Left lung (tissue), 10 donors: ENCODE results near the gene BFSP2. TPM values are rescaled to one million over a fixed set of nuclear protein-coding genes. Genes with fewer than 3 reads are reported as not detected.

Source experiments
- ATAC-seq: fragments of 200-7000 bp; cut with Tn5 transposase; one replicate; pipeline ENCODE4 v1.9.1; 2020; ENCODE audit warnings: moderate library complexity
- DNase-seq, 4 donors: peaks; one replicate each; pipeline ENCODE4 v3.0.0-alpha.2; 2013 to 2020
- H3K27ac ChIP-seq, 2 donors: fragments of 200-600 bp; sonication (generic) in 1 of 2; one replicate each; pipeline versions ENCODE4 v1.5.0 to v1.8.0; 2020 to 2021
- H3K27me3 ChIP-seq, 2 donors: fragments of 200-600 bp; sonication (generic) in 1 of 2; one replicate each; pipeline versions ENCODE4 v1.5.0 to v1.8.0; 2020 to 2021
- H3K36me3 ChIP-seq, 2 donors: fragments of 200-600 bp; sonication (generic) in 1 of 2; one replicate each; pipeline versions ENCODE4 v1.5.0 to v1.8.0; 2020 to 2021
- H3K4me1 ChIP-seq, 2 donors: fragments of 200-600 bp; one replicate each; pipeline ENCODE4 v1.8.0; 2021
- H3K4me3 ChIP-seq, 2 donors: fragments of 200-600 bp; sonication (generic) in 1 of 2; one replicate each; pipeline versions ENCODE4 v1.5.0 to v1.8.0; 2020 to 2021; ENCODE audit warnings: mild to moderate bottlenecking in 1 of 2
- H3K9me3 ChIP-seq, 2 donors: fragments of 200-600 bp; sonication (generic) in 1 of 2; one replicate each; pipeline versions ENCODE4 v1.5.0 to v1.8.0; 2020 to 2021
- CTCF ChIP-seq, 2 donors: fragments of 200-600 bp; sonication (generic) in 1 of 2; IDR thresholded peaks; one replicate each; pipeline versions ENCODE4 v1.5.0 to v1.8.0; 2021; ENCODE audit warnings: antibody characterized with exemption in 2 of 2
- intact Hi-C, 2 donors: fragments of 100-400 bp; cut with DNase I; formaldehyde crosslinking; loops; one replicate each; pipeline versions ENCODE4 v1.11.2 to v1.14.2; 2022
- polyA plus RNA-seq, 6 donors: library from polyadenylated mRNA; unstranded; fragments of 120-200 nt; gene quantifications; one replicate each; pipeline ENCODE4 v1.2.1, GENCODE V29; 2013; ENCODE audit not compliant: insufficient read length in 6 of 6
- total RNA-seq, 2 donors: library from RNA; stranded (reverse); fragmentation: NEBNext Ultra II Directional; extraction: Animal tissue kit (Norgen Biotek cat#: 25700); gene quantifications; one replicate each; pipeline ENCODE4 v1.2.1, GENCODE V29; 2021
- donor health status: DM: no; HTN: yes; CAD: no.
- donor health status: DM: no; HTN: no; CAD: no.

Gene BFSP2
- total and polyA plus RNA-seq, 8 donors = not detected

GRCh38 chr3:133447750-133448477 is 48.1 kb downstream of the BFSP2 start:
- Histone ChIP-seq H3K4me1 (no peaks in the 10 kb centered on the region), H3K4me3 (no peak overlapping the region), H3K36me3 (no peaks in the 10 kb centered on the region), H3K9me3 (no peaks in the 10 kb centered on the region), H3K27ac (no peak overlapping the region), H3K27me3 (no peaks in the 10 kb centered on the region)
- intact Hi-C loops = no loop called here
- TF ChIP-seq CTCF (IDR thresholded peaks at IDR 0.05) = no peak
- DNase-seq (no peak), ATAC-seq (no peak)

GRCh38 chr3:133448478-133449122 is 48.7 kb downstream of the BFSP2 start:
- Histone ChIP-seq H3K36me3 (no peaks in the 10 kb centered on the region), H3K27me3 (no peaks in the 10 kb centered on the region), H3K4me3 (no peak overlapping the region), H3K9me3 (no peaks in the 10 kb centered on the region), H3K4me1 (no peaks in the 10 kb centered on the region), H3K27ac (no peak overlapping the region)
- peak; percentile 69 for ATAC-seq
- DNase-seq = no peak
- intact Hi-C loops = no loop called here
- no peak for TF ChIP-seq CTCF (IDR thresholded peaks at IDR 0.05)

GRCh38 chr3:133451309-133451708 is 51.5 kb downstream of the BFSP2 start:
- Histone ChIP-seq H3K36me3 (no peaks in the 10 kb centered on the region), H3K27ac (no peak overlapping the region), H3K27me3 (no peaks in the 10 kb centered on the region), H3K9me3 (no peaks in the 10 kb centered on the region), H3K4me1 (no peaks in the 10 kb centered on the region), H3K4me3 (no peak overlapping the region)
- ATAC-seq = no peak
- DNase-seq = no peak
- intact Hi-C loops = no loop called here
- no peak for TF ChIP-seq CTCF (IDR thresholded peaks at IDR 0.05)

DNA sequence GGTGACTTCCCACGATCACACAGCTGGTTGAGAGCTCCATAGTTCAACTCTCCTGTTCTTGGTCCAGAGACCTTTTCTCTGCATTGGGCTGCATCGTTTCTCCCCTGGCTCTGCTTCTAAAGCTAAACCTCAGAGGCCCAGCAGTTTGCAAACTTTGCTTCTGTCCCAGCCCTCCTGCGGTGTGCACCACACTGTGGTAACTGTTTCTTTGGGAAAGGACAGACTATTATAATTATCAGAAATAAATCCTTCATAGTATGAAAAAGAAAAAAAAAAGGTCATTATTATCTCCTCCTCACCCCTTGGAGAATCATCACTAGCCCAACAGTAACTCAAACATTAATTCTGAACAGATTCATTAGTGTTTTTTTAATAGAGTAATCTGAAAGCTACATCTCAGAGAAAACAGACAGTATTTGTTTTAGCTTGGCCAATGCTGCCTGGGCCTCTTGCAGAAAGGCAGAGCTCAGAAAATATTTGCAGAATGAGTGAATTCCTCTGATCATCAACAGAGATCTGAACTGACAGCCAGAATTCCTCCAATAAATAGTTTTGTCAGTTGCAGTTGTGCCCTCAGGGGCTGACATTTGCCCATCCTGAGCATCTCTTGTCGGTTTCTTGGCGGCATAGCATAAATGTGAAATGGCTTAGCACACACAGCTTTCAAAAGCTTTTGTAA is 52.9 kb downstream of the BFSP2 start:
- H3K9me3 ChIP-seq = no peaks in the 10 kb centered on the region
- DNase-seq (no peak), ATAC-seq (no peak)
- intact Hi-C loops = no loop called here
- no peak overlapping the region for H3K4me3 ChIP-seq
- no peak for TF ChIP-seq CTCF (IDR thresholded peaks at IDR 0.05)
- H3K27ac ChIP-seq = no peak overlapping the region
- no peaks in the 10 kb centered on the region for H3K27me3 ChIP-seq
- no peaks in the 10 kb centered on the region for H3K4me1 ChIP-seq
- no peaks in the 10 kb centered on the region for H3K36me3 ChIP-seq

DNA sequence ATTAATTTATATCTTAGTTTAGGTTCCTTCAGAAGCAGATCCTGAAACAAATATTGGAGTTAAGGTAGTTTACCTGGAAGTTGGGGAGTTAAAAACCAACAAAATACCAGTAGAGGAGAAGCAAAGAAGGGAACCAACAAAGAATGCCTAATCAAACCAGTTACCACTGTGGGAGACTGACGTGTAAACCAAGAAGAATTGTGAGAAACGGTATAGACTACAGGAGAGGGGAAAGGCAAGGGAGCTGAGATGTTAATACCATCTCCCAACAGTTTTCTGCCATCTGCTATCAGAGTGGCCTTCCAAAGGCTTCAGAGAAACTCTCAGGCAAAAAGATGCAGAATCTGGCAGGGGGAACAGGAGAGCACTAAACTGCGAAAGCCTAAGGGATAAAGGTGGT is 53.5 kb downstream of the BFSP2 start:
- Histone ChIP-seq H3K27ac (no peak overlapping the region), H3K4me3 (no peak overlapping the region), H3K4me1 (no peaks in the 10 kb centered on the region), H3K27me3 (no peaks in the 10 kb centered on the region), H3K36me3 (no peaks in the 10 kb centered on the region), H3K9me3 (no peaks in the 10 kb centered on the region)
- DNase-seq (no peak), ATAC-seq (no peak)
- TF ChIP-seq CTCF (IDR thresholded peaks at IDR 0.05) = no peak
- intact Hi-C loops = no loop called here
